Measurements from ENCODE around the gene PNPLA3. TPM values are rescaled to one million over a fixed set of nuclear protein-coding genes. Genes with fewer than 3 reads are reported as not detected.

PNPLA3 gene, protein sequence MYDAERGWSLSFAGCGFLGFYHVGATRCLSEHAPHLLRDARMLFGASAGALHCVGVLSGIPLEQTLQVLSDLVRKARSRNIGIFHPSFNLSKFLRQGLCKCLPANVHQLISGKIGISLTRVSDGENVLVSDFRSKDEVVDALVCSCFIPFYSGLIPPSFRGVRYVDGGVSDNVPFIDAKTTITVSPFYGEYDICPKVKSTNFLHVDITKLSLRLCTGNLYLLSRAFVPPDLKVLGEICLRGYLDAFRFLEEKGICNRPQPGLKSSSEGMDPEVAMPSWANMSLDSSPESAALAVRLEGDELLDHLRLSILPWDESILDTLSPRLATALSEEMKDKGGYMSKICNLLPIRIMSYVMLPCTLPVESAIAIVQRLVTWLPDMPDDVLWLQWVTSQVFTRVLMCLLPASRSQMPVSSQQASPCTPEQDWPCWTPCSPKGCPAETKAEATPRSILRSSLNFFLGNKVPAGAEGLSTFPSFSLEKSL
- 3.4 and 4.0 TPM in 2 replicates for total RNA-seq

DNA sequence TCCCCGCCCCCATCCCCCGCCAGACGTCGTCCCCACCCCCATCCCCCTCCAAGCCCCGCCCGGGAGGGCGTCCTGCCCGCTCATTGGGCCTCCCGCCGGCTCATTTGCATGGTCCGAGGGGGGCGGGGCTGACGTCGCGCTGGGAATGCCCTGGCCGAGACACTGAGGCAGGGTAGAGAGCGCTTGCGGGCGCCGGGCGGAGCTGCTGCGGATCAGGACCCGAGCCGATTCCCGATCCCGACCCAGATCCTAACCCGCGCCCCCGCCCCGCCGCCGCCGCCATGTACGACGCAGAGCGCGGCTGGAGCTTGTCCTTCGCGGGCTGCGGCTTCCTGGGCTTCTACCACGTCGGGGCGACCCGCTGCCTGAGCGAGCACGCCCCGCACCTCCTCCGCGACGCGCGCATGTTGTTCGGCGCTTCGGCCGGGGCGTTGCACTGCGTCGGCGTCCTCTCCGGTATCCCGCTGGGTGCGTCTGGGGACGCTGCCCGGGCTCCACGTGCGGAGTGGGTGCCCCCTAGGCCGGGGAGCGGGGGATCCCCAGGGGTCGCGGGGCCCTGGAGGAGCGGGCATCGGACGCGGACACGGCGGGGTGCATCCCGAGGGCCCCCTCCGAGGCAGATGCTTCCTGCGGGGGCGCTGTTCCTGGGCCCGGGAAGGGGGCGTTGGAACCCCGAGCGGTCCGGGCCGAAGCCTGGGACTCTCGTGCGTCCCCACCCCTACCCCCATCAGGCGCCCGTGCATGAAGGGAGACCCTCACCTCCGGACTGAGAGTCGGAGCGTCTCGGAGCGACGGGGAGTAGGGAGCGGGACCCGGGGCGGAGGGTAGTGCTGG, at the start of gene PNPLA3:
TSS of gene PNPLA3 (plus strand) at position 175 of the 834 bp plus-strand sequence. CDS start at position 282, 107 bp downstream.

DNA sequence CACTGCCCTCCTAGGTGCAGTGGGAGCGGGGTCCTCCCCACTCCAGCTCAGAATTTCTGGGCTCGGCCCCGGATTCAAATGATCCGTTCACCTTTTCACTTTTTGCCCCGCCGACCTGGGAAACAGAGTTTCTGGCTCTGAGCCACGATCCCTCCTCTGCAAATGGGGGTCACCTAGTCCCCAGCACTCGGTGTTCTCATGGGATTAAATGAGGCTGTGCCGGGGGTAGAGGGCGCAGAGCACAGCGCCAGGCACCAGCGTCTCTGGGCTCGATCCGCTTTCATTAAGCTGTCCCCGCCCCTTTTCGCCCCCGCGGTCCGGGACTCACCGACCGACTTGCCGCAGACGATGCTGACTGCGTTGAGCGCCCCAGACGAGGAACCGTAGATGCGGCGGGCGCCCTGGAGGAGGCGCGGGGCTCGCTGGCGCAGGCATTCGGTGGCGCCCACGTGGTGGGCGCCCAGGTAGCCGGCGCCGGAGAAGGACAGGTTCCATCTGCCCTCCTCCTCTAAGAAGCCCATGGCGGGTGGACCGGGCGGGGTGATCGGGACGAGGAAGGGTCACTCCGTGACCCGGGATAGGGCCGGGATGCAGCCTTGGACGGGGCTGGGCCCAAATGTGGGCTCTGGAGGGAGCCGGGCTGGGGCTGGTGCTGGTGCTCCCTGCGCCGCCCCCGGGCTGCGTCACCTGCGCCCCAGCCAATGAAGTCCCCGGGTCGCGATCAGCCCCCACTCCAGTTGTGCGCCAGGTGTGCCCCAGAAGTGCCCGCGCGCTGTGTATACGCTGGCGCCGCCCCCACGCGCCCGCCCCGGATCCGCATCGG, 32.0 kb upstream of the PNPLA3 start, which contains the start of gene PNPLA5:
TSS of gene PNPLA5 (minus strand) at position 654 of the 823 bp plus-strand sequence. CDS start at position 521, 133 bp downstream.

DNA sequence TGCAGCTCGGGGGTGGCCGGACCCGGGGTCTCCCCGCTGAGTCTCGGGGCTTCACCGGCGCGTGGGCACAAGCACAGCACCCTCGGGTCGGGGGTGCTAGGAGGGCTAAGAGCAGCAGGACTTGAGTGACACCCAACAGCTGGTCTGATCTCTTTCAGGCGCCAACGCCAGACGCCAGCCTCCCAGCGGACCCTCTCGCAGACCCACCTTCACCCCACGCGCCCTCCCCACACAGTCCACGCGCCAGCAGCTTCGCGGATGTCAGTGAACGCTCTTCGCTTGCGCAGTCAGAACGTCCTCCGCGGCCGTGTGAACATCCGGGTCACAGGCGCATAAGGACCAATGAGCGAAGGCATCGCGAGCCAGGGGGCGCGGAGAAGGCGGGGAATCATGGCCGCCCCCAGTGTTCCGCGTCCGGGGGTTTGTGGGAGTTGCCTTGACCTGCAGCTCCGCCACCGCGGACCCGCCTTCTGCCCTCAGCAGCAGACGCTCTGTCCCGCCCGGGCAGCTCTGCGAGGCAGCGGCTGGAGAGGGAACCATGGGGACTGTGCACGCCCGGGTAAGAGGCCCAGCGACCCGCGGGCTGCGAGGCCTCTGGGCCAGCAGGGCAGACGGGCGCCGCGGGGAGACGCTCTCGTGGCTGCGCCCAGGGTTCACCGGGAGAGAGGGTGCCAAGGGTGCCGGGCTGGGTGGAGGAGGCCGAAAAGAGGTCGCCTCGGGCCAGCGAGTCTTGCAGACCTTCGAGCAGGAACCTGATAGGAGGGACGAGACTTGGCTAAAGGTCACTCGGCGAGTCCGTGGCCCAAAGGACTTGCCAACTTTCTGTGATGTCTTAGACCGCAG, 31.7 kb downstream of the PNPLA3 start, which contains the start of gene SAMM50:
TSS of gene SAMM50 (plus strand) at position 403 of the 843 bp plus-strand sequence. CDS start at position 539, 136 bp downstream.

Other genes with a start within 250 kb of the PNPLA3 start
- gene EFCAB6, start 111.5 kb upstream of the PNPLA3 start, total RNA-seq, result 1.0 and 1.5 TPM in 2 replicates
- 0.58 and 2.0 TPM in 2 replicates for gene SULT4A1, start 61.3 kb upstream of the PNPLA3 start, total RNA-seq
- not detected in 2 replicates for gene PNPLA5, start 31.8 kb upstream of the PNPLA3 start, total RNA-seq
- gene SAMM50, start 31.6 kb downstream of the PNPLA3 start, total RNA-seq, result 36.9 and 54.2 TPM in 2 replicates
- 43.7 and 53.9 TPM in 2 replicates for gene PARVB, start 100.5 kb downstream of the PNPLA3 start, total RNA-seq

Measured in pericardium fibroblast (primary cell).